Activated CD8-positive, alpha-beta T cell treated with anti-CD3 and anti-CD28 coated beads, Interleukin-2, amount 10 ng/mL, durations not matched to agents 7 days and 5 days (primary cell): ENCODE measurements around the gene TARBP2. TPM values are rescaled to one million over a fixed set of nuclear protein-coding genes. Genes with fewer than 3 reads are reported as not detected.

Experiments
- ATAC-seq: fragments of 150-1000 bp; cut with Tn5 transposase; one replicate; pipeline ENCODE4 v1.10.0; 2021; ENCODE audit warnings: moderate library complexity
- CTCF ChIA-PET: fragments of 350-600 bp; sonication (Branson Sonifier 250); formaldehyde crosslinking; loops from one replicate; lab custom pipeline; 2021; ENCODE audit warnings: antibody characterized with exemption; lab: Charles Lee
- POLR2A ChIA-PET: fragments of 350-600 bp; sonication (Branson Sonifier 250); formaldehyde crosslinking; loops from one replicate; lab custom pipeline; 2021; ENCODE audit warnings: antibody characterized with exemption; lab: Charles Lee
- DNase-seq: peaks from one replicate; pipeline ENCODE4 v3.0.0-alpha.2; 2020
- H3K27ac Mint-ChIP-seq: one replicate; pipeline ENCODE4 v1.8.0; 2021; ENCODE audit warnings: mild to moderate bottlenecking, mixed read lengths
- H3K27me3 Mint-ChIP-seq: one replicate; pipeline ENCODE4 v1.8.0; 2021; ENCODE audit warnings: low read depth, mixed read lengths
- H3K36me3 Mint-ChIP-seq: one replicate; pipeline ENCODE4 v1.8.0; 2021; ENCODE audit warnings: low read depth, mixed read lengths
- H3K4me1 Mint-ChIP-seq: one replicate; pipeline ENCODE4 v1.8.0; 2021; ENCODE audit warnings: low read depth, mixed read lengths
- H3K4me3 Mint-ChIP-seq: one replicate; pipeline ENCODE4 v1.8.0; 2021; ENCODE audit warnings: mild to moderate bottlenecking, mixed read lengths
- H3K9me3 Mint-ChIP-seq: one replicate; pipeline ENCODE4 v1.8.0; 2022; ENCODE audit warnings: mixed read lengths; ENCODE audit not compliant: insufficient read depth
- total RNA-seq, 2 experiments: library from RNA; stranded (reverse); gene quantifications; one replicate each; pipeline ENCODE4 v1.2.3, GENCODE V29; 2021

Gene TARBP2
- total RNA-seq, 2 experiments from 2014 or later, result 30.3 to 36.9 TPM

- H3K9me3 Mint-ChIP-seq, result no peaks in the 10 kb centered on the region
These were observed 4.7 kb downstream of the TARBP2 start for GRCh38 chr12:53505555-53506449.

GRCh38 chr12:53506450-53506785, 5.3 kb downstream of the TARBP2 start:
- Mint-ChIP-seq H3K4me1 (peaks cover 27% of the 10 kb centered on the region), H3K27me3 (no peaks in the 10 kb centered on the region), H3K27ac (no peak overlapping the region), H3K4me3 (no peak overlapping the region), H3K9me3 (no peaks in the 10 kb centered on the region), H3K36me3 (peaks cover 18% of the 10 kb centered on the region)
- no peak for ATAC-seq
- POLR2A ChIA-PET, result no interaction called here
- DNase-seq, result no peak
- CTCF ChIA-PET, result interaction anchor here (0.9 to 1.7 kb wide), 2 partner anchors 154 to 181 kb away, joined by 3 to 6 read pairs; no protein-coding TSS in a partner anchor

More at GRCh38 chr12:53505555-53506449, 4.7 kb downstream of the TARBP2 start:
- ATAC-seq (no peak), DNase-seq (no peak)
- ChIA-PET CTCF (interaction anchor here (0.9 to 1.7 kb wide), 2 partner anchors 153 to 181 kb away, joined by 3 to 6 read pairs; no protein-coding TSS in a partner anchor), POLR2A (no interaction called here)
- Mint-ChIP-seq H3K27ac (peak overlapping the region; percentile 33), H3K27me3 (no peaks in the 10 kb centered on the region), H3K4me3 (no peak overlapping the region), H3K36me3 (peaks cover 18% of the 10 kb centered on the region), H3K4me1 (peaks cover 26% of the 10 kb centered on the region)

- Mint-ChIP-seq H3K4me3 (no peak within 1 kb of the TSS), H3K27me3 (no peaks in the 10 kb centered on the region), H3K4me1 (peaks cover 24% of the 10 kb centered on the region), H3K36me3 (peaks cover 18% of the 10 kb centered on the region), H3K27ac (peak within 1 kb of the TSS; percentile 72), H3K9me3 (no peaks in the 10 kb centered on the region)
- no peak for ATAC-seq
- ChIA-PET POLR2A (no interaction called here), CTCF (interaction anchor here (1.7 to 5.0 kb wide), 4 partner anchors 25 to 161 kb away, joined by 6 to 49 read pairs (median 16); no protein-coding TSS in a partner anchor)
- DNase-seq, result no peak
These were observed 6.0 kb downstream of the TARBP2 start, which contains the start of gene NPFF for GRCh38 chr12:53506881-53507602. Gene NPFF, minus strand, starts transcription at chr12:53507484. Its CDS starts 10 bp downstream, at chr12:53507474.

- ChIA-PET POLR2A (no interaction called here), CTCF (interaction anchor here (1.2 to 5.0 kb wide), 5 partner anchors 25 to 296 kb away, joined by 4 to 49 read pairs (median 12); no protein-coding TSS in a partner anchor)
- no peak for DNase-seq
- Mint-ChIP-seq H3K4me1 (peaks cover 19% of the 10 kb centered on the region), H3K36me3 (peaks cover 18% of the 10 kb centered on the region), H3K4me3 (no peak overlapping the region), H3K9me3 (no peaks in the 10 kb centered on the region), H3K27ac (peak overlapping the region; percentile 72), H3K27me3 (no peaks in the 10 kb centered on the region)
- ATAC-seq, result no peak
These were observed 6.5 kb downstream of the TARBP2 start for GRCh38 chr12:53507603-53507885.

GRCh38 chr12:53508534-53509170, 7.6 kb downstream of the TARBP2 start:
- peaks cover 18% of the 10 kb centered on the region for H3K36me3 Mint-ChIP-seq
- peak; percentile 91 for DNase-seq
- POLR2A ChIA-PET, result interaction anchor here (0.5 to 1.2 kb wide), 5 partner anchors 8 to 313 kb away, joined by 3 read pairs; no protein-coding TSS in a partner anchor
- H3K27me3 Mint-ChIP-seq, result no peaks in the 10 kb centered on the region
- CTCF ChIA-PET, result interaction anchor here (0.6 to 5.0 kb wide), 33 partner anchors 9 to 1488 kb away, joined by 3 to 78 read pairs (median 5); partner anchors contain the start of genes AMHR2, ATF7, ATP5MC2 and MAP3K12
- no peak overlapping the region for H3K4me3 Mint-ChIP-seq
- H3K9me3 Mint-ChIP-seq, result no peaks in the 10 kb centered on the region
- ATAC-seq, result peak; percentile 97
- peak overlapping the region; percentile 81 for H3K27ac Mint-ChIP-seq
- peaks cover 18% of the 10 kb centered on the region for H3K4me1 Mint-ChIP-seq

- CTCF ChIA-PET, result interaction anchor here (0.9 to 5.0 kb wide), 8 partner anchors 9 to 412 kb away, joined by 3 to 78 read pairs (median 8); partner anchors contain the start of gene TARBP2
- DNase-seq, result no peak
- H3K4me1 Mint-ChIP-seq, result peaks cover 21% of the 10 kb centered on the region
- no peak overlapping the region for H3K4me3 Mint-ChIP-seq
- H3K27me3 Mint-ChIP-seq, result no peaks in the 10 kb centered on the region
- no peaks in the 10 kb centered on the region for H3K9me3 Mint-ChIP-seq
- no peak overlapping the region for H3K27ac Mint-ChIP-seq
- peaks cover 21% of the 10 kb centered on the region for H3K36me3 Mint-ChIP-seq
- no peak for ATAC-seq
- POLR2A ChIA-PET, result interaction anchor here (0.7 kb wide), 2 partner anchors 9 to 41 kb away, joined by 3 read pairs; partner anchors contain the start of gene TARBP2
These were observed 9.2 kb downstream of the TARBP2 start for GRCh38 chr12:53510181-53510812.

- Mint-ChIP-seq H3K27me3 (no peaks in the 10 kb centered on the region), H3K4me1 (peaks cover 23% of the 10 kb centered on the region), H3K27ac (peak overlapping the region; percentile 62), H3K4me3 (no peak overlapping the region), H3K9me3 (no peaks in the 10 kb centered on the region), H3K36me3 (peaks cover 26% of the 10 kb centered on the region)
- ChIA-PET POLR2A (interaction anchor here (0.6 kb wide), 1 partner anchor 192 kb away, joined by 3 read pairs; the partner anchor contains the start of gene AAAS), CTCF (no interaction called here)
- DNase-seq (no peak), ATAC-seq (no peak)
These were observed 12.8 kb downstream of the TARBP2 start for GRCh38 chr12:53513712-53514410.

GRCh38 chr12:53514628-53515290, 13.7 kb downstream of the TARBP2 start:
- no peak overlapping the region for H3K27ac Mint-ChIP-seq
- ChIA-PET CTCF (interaction anchor here (1.3 to 2.4 kb wide), 5 partner anchors 14 to 162 kb away, joined by 3 to 10 read pairs (median 4); partner anchors contain the start of genes ATP5MC2 and TARBP2), POLR2A (no interaction called here)
- ATAC-seq (no peak), DNase-seq (no peak)
- H3K4me3 Mint-ChIP-seq, result no peak overlapping the region
- H3K9me3 Mint-ChIP-seq, result no peaks in the 10 kb centered on the region
- peaks cover 18% of the 10 kb centered on the region for H3K4me1 Mint-ChIP-seq
- H3K36me3 Mint-ChIP-seq, result peaks cover 26% of the 10 kb centered on the region
- no peaks in the 10 kb centered on the region for H3K27me3 Mint-ChIP-seq

GRCh38 chr12:53515291-53515680, 14.2 kb downstream of the TARBP2 start:
- peaks cover 26% of the 10 kb centered on the region for H3K36me3 Mint-ChIP-seq
- no peak for DNase-seq
- H3K9me3 Mint-ChIP-seq, result no peaks in the 10 kb centered on the region
- ChIA-PET CTCF (interaction anchor here (0.6 to 2.4 kb wide), 7 partner anchors 15 to 337 kb away, joined by 3 to 10 read pairs (median 3); partner anchors contain the start of genes ATP5MC2 and TARBP2), POLR2A (no interaction called here)
- H3K27me3 Mint-ChIP-seq, result no peaks in the 10 kb centered on the region
- H3K4me1 Mint-ChIP-seq, result peaks cover 20% of the 10 kb centered on the region
- H3K27ac Mint-ChIP-seq, result no peak overlapping the region
- ATAC-seq, result no peak
- H3K4me3 Mint-ChIP-seq, result no peak overlapping the region
